Measurements from ENCODE around the gene NECTIN4. TPM values are rescaled to one million over a fixed set of nuclear protein-coding genes. Genes with fewer than 3 reads are reported as not detected.

The NECTIN4 gene
- polyA plus RNA-seq, 1 experiment, result 0.16 TPM

DNA sequence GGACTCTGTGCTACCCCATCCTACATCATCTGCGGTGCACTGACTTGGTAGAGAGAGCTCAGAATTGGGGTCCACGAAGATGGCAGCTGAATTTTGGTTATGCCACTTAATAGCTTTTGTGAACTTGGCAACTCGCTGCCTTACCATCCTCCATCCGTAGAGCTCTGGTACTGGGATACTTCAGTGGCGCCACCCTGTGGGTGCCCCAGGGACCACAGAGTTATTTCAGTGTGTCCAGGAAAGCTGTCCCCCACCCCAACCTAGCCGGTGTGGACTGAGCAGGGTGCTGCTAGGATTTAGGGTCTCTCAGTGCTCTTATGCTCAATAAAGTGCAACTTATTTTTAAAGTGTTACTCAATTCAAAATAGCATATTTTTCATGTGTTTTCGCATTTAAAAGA lies 34.6 kb downstream of the NECTIN4 start:
- ChIA-PET CTCF (no interaction called here), POLR2A (interaction anchor here (1.1 kb wide), 1 partner anchor 10 kb away, joined by 4 read pairs; the partner anchor contains the start of gene USF1)
- no peaks in the 10 kb centered on the region for H3K27me3 ChIP-seq (ENCODE audit: control insufficient read depth, insufficient read depth, low read length)
- H3K27ac ChIP-seq (ENCODE audit: low read depth, low read length), result no peak overlapping the region
- no peak for DNase-seq (ENCODE audit: low read depth, low spot score)
- TF ChIP-seq, protein P1, sequence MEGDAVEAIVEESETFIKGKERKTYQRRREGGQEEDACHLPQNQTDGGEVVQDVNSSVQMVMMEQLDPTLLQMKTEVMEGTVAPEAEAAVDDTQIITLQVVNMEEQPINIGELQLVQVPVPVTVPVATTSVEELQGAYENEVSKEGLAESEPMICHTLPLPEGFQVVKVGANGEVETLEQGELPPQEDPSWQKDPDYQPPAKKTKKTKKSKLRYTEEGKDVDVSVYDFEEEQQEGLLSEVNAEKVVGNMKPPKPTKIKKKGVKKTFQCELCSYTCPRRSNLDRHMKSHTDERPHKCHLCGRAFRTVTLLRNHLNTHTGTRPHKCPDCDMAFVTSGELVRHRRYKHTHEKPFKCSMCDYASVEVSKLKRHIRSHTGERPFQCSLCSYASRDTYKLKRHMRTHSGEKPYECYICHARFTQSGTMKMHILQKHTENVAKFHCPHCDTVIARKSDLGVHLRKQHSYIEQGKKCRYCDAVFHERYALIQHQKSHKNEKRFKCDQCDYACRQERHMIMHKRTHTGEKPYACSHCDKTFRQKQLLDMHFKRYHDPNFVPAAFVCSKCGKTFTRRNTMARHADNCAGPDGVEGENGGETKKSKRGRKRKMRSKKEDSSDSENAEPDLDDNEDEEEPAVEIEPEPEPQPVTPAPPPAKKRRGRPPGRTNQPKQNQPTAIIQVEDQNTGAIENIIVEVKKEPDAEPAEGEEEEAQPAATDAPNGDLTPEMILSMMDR (IDR thresholded peaks at IDR 0.05; ENCODE audit: low read depth, low read length), result 0 out of 2 replicates have a peak, but pooled peaks have one; percentile 9
- H3K4me3 ChIP-seq (ENCODE audit: low read depth, low read length), result no peak overlapping the region
- H3K9me3 ChIP-seq (ENCODE audit: control insufficient read depth, insufficient read depth, low read length), result no peaks in the 10 kb centered on the region; the same call in 1 of the 2 replicates

DNA sequence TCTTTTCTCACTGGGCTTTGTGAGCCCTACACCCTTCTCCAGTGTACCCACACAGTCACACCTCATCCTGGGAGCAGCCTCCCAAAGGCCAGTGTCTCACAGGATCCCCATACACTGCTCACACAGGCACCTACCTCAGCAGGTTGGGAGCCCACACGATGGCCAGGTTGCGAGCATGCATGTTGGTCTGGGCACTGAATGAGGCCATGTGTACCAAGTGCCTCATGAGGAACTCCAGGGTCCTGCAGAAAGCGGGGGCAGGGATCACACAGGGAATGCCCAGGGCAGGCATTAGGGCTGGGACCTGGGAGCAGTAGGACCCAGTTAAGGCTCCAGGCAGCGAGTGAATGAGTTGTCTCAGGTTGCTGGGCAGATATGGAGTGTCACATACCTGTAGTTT lies 35.1 kb downstream of the NECTIN4 start:
- Histone ChIP-seq H3K9me3 (ENCODE audit: control insufficient read depth, insufficient read depth, low read length) (peaks cover 4% of the 10 kb centered on the region), H3K4me3 (ENCODE audit: low read depth, low read length) (no peak overlapping the region), H3K27ac (ENCODE audit: low read depth, low read length) (no peak overlapping the region), H3K27me3 (ENCODE audit: control insufficient read depth, insufficient read depth, low read length) (no peaks in the 10 kb centered on the region)
- no peak for DNase-seq (ENCODE audit: low read depth, low spot score)
- ChIA-PET POLR2A (interaction anchor here (1.1 kb wide), 1 partner anchor 9 kb away, joined by 4 read pairs; the partner anchor contains the start of gene USF1), CTCF (interaction anchor here (1.2 kb wide), 1 partner anchor 43 kb away, joined by 3 read pairs; no protein-coding TSS in a partner anchor)
- TF ChIP-seq, protein P1 (IDR thresholded peaks at IDR 0.05; ENCODE audit: low read depth, low read length), result no peak

DNA sequence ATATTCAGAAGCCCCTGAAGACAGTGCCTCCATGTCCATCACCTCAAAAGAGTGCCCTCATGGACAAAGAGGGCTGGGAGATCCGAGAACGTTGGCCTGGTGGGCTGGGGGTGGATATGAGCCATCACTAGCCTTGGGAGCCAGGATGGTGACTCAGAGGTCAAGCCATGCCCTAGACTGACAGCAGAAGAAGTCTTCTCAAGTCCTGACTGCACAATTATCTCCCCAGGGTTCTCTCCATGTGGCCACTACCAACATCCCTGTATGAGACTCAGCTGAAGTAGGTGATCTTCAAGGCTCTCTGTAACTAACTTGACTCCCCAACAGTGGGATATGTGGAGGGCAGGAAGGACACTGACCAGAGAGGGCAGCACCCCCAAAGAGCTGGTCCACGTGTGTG lies 36.5 kb downstream of the NECTIN4 start:
- Histone ChIP-seq H3K9me3 (ENCODE audit: control insufficient read depth, insufficient read depth, low read length) (peaks cover 16% of the 10 kb centered on the region), H3K27ac (ENCODE audit: low read depth, low read length) (no peak overlapping the region), H3K27me3 (ENCODE audit: control insufficient read depth, insufficient read depth, low read length) (no peaks in the 10 kb centered on the region), H3K4me3 (ENCODE audit: low read depth, low read length) (no peak overlapping the region)
- TF ChIP-seq, protein P1 (IDR thresholded peaks at IDR 0.05; ENCODE audit: low read depth, low read length), result no peak
- CTCF ChIA-PET, result no interaction called here
- no peak for DNase-seq (ENCODE audit: low read depth, low spot score)
- POLR2A ChIA-PET, result no interaction called here

DNA sequence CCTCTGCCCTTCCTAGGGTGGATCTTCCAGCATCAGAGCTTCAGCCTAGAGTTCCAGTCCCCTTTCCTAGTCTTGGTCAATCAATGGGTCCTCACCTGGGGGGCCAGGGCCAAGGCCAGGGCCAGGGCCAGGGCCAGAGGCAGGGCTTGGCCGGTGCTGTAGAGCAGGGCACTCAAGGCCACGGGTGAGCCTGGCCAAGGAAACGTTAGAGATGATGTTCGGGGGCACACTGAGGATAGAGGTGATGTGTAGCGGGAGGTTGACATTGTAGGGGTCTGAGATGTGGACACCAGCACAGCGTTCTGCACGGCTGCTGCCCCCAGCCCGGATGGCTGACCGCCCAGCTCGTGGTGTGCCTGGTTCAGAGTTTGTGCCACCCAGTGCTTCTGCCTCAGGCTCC lies 38.1 kb downstream of the NECTIN4 start:
- DNase-seq (ENCODE audit: low read depth, low spot score), result no peak
- TF ChIP-seq, protein P1 (IDR thresholded peaks at IDR 0.05; ENCODE audit: low read depth, low read length), result no peak
- ChIA-PET POLR2A (interaction anchor here (0.7 kb wide), 1 partner anchor 63 kb away, joined by 4 read pairs; no protein-coding TSS in a partner anchor), CTCF (interaction anchor here (1.0 kb wide), 1 partner anchor 45 kb away, joined by 3 read pairs; no protein-coding TSS in a partner anchor)
- Histone ChIP-seq H3K27me3 (ENCODE audit: control insufficient read depth, insufficient read depth, low read length) (no peaks in the 10 kb centered on the region), H3K4me3 (ENCODE audit: low read depth, low read length) (no peak overlapping the region), H3K27ac (ENCODE audit: low read depth, low read length) (no peak overlapping the region), H3K9me3 (ENCODE audit: control insufficient read depth, insufficient read depth, low read length) (peaks cover 20% of the 10 kb centered on the region)

DNA sequence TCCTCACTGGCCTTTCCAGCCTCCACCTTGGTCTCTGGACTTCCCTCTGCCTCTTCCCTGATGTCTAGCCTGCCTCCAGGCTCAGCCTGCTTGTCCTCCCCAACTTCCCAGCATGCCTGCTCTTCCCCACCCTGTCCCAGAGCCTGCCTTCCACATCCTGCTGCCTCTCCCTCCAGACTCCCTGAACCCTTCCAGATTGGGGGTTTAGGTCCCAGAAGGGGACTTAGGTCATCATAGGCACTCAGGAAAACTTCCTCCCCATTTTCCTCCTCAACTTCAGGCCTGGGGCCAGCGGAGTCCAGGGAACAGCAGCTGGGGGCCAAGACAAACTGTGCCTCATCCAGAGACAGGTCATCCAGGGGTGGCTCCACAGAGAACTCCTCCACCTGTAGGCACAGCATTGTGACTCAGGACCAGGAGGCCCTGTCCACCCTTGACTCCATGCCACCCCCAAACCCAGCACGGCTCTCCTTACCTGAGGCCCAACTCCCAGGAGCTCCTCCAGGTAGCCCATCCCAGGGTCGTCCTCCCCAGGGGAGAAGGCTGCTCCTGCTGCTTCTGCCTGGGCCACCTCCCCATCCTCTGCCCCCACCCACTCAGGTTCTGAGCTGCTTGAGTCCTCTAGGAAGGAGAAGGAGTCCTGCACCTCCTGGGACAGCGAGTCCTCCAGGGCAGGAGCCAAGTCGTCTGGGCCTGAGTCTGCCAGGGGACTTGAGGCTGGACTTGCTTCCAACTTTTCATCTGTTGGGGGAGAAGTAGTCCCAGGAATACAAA lies 40.2 kb downstream of the NECTIN4 start:
- no peak for DNase-seq (ENCODE audit: low read depth, low spot score)
- Histone ChIP-seq H3K9me3 (ENCODE audit: control insufficient read depth, insufficient read depth, low read length) (peaks cover 20% of the 10 kb centered on the region), H3K27ac (ENCODE audit: low read depth, low read length) (no peak overlapping the region), H3K4me3 (ENCODE audit: low read depth, low read length) (no peak overlapping the region), H3K27me3 (ENCODE audit: control insufficient read depth, insufficient read depth, low read length) (no peaks in the 10 kb centered on the region)
- CTCF ChIA-PET, result interaction anchor here (2.3 kb wide), 1 partner anchor 51 kb away, joined by 10 read pairs; no protein-coding TSS in a partner anchor
- POLR2A ChIA-PET, result no interaction called here
- TF ChIP-seq, protein P1 (IDR thresholded peaks at IDR 0.05; ENCODE audit: low read depth, low read length), result no peak
